Uterus (tissue), 4 donors: ENCODE measurements around the gene TK1. TPM values are rescaled to one million over a fixed set of nuclear protein-coding genes. Genes with fewer than 3 reads are reported as not detected.
A peak's percentile ranks its signal among the peaks of the same experiment; 100 is the strongest.

Experiments
- DNase-seq, 2 donors: peaks; one replicate each; pipeline ENCODE4 v3.0.0-alpha.2; 2019 to 2020
- H3K27ac ChIP-seq, 2 donors: fragments of 200-600 bp; sonication (generic); 1 replicate in 1 of 2; 2 replicates in 1 of 2; pipeline ENCODE4 v1.5.1; 2016 to 2018
- H3K27me3 ChIP-seq, 2 donors: fragments of 200-600 bp; sonication (generic); one replicate each; pipeline ENCODE4 v1.5.1; 2018 to 2019; ENCODE audit warnings: control low read depth in 1 of 2
- H3K36me3 ChIP-seq, 2 donors: fragments of 200-600 bp; sonication (generic); one replicate each; pipeline ENCODE4 v1.5.1; 2019; ENCODE audit warnings: control low read depth in 1 of 2
- H3K4me1 ChIP-seq, 2 donors: fragments of 200-600 bp; sonication (generic); one replicate each; pipeline ENCODE4 v1.5.1; 2018 to 2019; ENCODE audit warnings: control low read depth in 1 of 2
- H3K4me3 ChIP-seq, 2 donors: fragments of 200-600 bp; sonication (generic); 1 replicate in 1 of 2; 2 replicates in 1 of 2; pipeline ENCODE4 v1.5.1; 2018 to 2019; ENCODE audit warnings: mild to moderate bottlenecking in 1 of 2
- H3K9me3 ChIP-seq, 2 donors: fragments of 200-600 bp; sonication (generic); one replicate each; pipeline ENCODE4 v1.5.1; 2019; ENCODE audit warnings: control low read depth in 1 of 2
- POLR2A ChIP-seq, 2 donors: fragments of 450-650 bp; IDR thresholded peaks; one replicate each; pipeline ENCODE4 v1.6.1; 2016; ENCODE audit warnings: antibody characterized with exemption in 2 of 2, mild to moderate bottlenecking in 1 of 2, moderate library complexity in 1 of 2
- intact Hi-C: fragments of 100-400 bp; cut with DNase I; formaldehyde crosslinking; loops from one replicate; pipeline ENCODE4 v1.15.1; 2023; ENCODE audit warnings: low total_unique reads
- total RNA-seq, 4 donors: library from RNA; depleted of rRNA in 3 of 4; stranded (reverse); fragments of >200 nt in 3 of 4; gene quantifications; one replicate each; pipeline versions ENCODE4 v1.1.0 to v1.2.4, GENCODE V29; 2014 to 2023
- TF ChIP-seq, protein P1 (sequence below), 4 experiments: fragments of 200-600 bp in 2 of 4; fragments of 450-650 bp in 2 of 4; sonication (generic) in 2 of 4; IDR thresholded peaks; one replicate each; pipeline ENCODE4 v1.5.1; 2016 to 2019; ENCODE audit warnings: antibody characterized with exemption in 4 of 4, mild to moderate bottlenecking in 2 of 4, moderate library complexity in 1 of 4
- donor health status: DM: yes; HTN: yes; CAD: no.

TK1 gene
- total RNA-seq, 4 donors from 2014 or later: 1.4 to 40.8 TPM; not detected in 2

DNA sequence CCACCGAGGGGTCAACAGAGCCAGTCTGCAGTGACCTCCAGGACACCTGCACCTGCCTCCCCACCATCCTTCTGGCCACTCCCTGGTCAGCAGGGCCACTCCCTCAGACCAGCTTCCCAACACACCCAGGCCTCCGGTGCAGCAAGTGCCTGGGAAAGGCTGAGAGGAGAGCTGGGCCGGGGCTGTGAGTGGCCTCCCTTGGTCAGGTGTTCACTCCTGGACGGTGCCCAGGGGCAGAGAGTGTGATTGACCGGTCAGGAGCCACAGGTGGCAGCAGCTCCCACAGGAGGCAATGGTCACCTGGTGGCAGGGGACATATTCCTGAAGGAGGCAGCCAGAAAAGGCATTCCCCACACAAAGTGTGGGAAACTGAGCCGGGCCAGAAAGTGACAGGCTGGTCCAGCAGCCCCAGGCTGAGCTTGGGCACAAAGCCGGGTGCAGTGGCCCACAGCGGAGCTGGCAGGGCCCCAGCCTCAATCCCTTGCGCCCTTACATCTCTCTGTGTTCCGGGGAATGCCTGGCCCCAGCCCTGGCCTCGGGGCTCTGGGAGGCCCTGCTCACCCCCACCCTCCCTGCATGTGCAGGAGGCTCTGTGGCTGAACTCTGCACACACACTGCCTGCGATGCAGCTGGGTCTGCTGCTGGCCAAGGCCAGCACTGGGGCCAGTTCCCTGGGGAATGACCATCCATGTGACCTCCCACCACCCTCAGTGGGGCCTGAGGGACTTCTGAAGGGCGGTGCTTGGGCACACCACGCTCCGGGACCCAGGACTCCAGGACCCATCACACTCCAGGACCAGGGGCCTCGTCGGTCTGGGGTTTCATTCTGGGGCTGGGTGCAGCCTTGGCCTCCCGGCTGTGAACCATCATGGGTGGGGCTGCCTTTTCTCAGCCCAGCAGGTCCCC, 41.9 kb downstream of the TK1 start:
- DNase-seq: peak in 1 of 2 donors; percentile 64
- no peak overlapping the region for H3K4me3 ChIP-seq

DNA sequence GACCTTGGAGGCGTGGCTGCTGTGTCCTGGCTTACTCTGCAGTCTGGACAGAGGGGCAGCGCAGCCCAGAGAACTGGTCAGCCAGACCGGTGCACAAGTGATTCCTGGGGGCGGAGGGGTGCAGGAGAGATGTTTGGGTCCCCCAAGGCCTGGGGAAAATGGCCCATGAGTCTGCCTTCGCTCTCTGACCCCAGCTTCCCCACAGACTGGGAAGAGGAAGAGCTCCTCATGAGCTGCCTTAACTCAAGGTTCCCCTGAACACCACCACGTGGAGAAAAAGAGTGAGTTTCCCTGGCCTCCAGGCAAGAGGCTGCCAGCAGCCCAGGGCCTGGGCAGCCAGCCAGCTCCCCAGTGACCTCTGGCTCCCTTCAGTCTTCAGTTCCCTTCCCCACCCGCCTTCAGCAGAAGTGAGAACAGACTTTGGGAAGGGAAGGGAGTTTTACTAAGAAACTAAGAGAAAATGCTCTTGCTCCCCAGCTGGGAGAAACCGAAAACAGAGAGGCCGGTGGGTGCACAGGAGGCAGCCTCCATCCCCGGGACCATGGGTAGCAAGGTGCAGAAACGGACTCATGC, 42.6 kb downstream of the TK1 start:
- no peak overlapping the region for H3K4me3 ChIP-seq
- H3K36me3 ChIP-seq: no peaks in the 10 kb centered on the region
- intact Hi-C loops: no loop called here
- peak; percentile 73 to 84 for DNase-seq
- H3K27ac ChIP-seq: peak overlapping the region; percentile 56 to 60
- H3K4me1 ChIP-seq: peaks cover 0 to 4% of the 10 kb centered on the region in 2 donors
- no peaks in the 10 kb centered on the region for H3K9me3 ChIP-seq
- no peak for TF ChIP-seq POLR2A (IDR thresholded peaks at IDR 0.05)
- TF ChIP-seq, protein P1, sequence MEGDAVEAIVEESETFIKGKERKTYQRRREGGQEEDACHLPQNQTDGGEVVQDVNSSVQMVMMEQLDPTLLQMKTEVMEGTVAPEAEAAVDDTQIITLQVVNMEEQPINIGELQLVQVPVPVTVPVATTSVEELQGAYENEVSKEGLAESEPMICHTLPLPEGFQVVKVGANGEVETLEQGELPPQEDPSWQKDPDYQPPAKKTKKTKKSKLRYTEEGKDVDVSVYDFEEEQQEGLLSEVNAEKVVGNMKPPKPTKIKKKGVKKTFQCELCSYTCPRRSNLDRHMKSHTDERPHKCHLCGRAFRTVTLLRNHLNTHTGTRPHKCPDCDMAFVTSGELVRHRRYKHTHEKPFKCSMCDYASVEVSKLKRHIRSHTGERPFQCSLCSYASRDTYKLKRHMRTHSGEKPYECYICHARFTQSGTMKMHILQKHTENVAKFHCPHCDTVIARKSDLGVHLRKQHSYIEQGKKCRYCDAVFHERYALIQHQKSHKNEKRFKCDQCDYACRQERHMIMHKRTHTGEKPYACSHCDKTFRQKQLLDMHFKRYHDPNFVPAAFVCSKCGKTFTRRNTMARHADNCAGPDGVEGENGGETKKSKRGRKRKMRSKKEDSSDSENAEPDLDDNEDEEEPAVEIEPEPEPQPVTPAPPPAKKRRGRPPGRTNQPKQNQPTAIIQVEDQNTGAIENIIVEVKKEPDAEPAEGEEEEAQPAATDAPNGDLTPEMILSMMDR (IDR thresholded peaks at IDR 0.05): peak in 1 of 4 experiments; percentile 7
- no peaks in the 10 kb centered on the region for H3K27me3 ChIP-seq

More for the DNA sequence above, 41.9 kb downstream of the TK1 start:
- TF ChIP-seq, protein P1 (IDR thresholded peaks at IDR 0.05): no peak
- TF ChIP-seq POLR2A (IDR thresholded peaks at IDR 0.05): no peak
- H3K4me1 ChIP-seq: peaks cover 0 to 4% of the 10 kb centered on the region in 2 donors
- peak overlapping the region; percentile 56 to 60 for H3K27ac ChIP-seq
- no peaks in the 10 kb centered on the region for H3K27me3 ChIP-seq
- intact Hi-C loops: no loop called here
- H3K9me3 ChIP-seq: no peaks in the 10 kb centered on the region
- no peaks in the 10 kb centered on the region for H3K36me3 ChIP-seq

DNA sequence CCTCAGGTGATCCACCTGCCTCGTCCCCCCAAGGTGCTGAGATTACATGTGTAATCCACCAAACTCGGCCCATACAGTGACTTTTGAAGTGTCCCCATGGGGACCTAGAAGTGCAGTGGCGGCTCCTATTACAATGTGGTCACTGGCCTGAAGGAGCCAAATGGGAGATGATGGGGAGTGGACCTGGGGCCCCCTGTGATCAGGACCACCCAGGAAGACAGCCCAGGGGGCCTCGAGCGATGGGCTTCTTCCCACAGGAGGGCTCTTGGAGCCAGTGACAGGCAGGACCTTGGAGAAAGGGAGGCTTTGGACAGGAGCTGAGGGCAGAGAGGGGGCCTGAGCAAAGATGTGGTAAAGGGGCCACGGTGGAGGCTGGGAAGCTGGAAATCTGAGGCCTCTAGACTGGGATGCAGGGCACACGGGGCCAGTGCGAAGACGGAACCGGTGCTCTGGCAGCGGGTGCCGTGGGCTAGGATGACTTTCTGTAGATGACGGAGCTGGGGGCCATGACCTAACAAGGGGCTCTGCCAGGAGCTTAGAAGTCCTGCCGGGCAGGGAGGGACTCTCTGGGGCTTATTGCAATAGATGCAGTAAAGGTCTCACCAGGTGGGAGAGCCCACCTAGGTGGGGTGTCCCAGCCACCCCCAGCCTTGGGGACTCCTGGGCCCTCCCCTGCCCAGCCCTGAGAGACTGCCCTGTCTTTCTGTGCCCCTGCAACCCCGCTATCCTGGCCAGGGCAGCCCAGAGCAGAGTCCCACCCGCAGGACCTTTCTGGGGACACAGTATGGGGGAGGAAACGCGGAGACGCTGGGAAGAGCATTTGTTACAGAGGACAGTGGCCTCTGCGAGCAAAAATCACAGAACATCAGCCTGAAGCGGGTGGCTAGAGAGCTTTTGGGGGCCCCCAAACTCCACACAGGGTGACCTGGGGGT, 43.4 kb downstream of the TK1 start:
- TF ChIP-seq, protein P1 (IDR thresholded peaks at IDR 0.05): no peak
- no peak for TF ChIP-seq POLR2A (IDR thresholded peaks at IDR 0.05)
- Histone ChIP-seq H3K9me3 (no peaks in the 10 kb centered on the region), H3K27me3 (no peaks in the 10 kb centered on the region), H3K4me1 (peaks cover 0 to 4% of the 10 kb centered on the region in 2 donors), H3K36me3 (no peaks in the 10 kb centered on the region), H3K4me3 (no peak overlapping the region), H3K27ac (peak overlapping the region in 1 of 2 donors; percentile 60)
- intact Hi-C loops: no loop called here
- DNase-seq: no peak

DNA sequence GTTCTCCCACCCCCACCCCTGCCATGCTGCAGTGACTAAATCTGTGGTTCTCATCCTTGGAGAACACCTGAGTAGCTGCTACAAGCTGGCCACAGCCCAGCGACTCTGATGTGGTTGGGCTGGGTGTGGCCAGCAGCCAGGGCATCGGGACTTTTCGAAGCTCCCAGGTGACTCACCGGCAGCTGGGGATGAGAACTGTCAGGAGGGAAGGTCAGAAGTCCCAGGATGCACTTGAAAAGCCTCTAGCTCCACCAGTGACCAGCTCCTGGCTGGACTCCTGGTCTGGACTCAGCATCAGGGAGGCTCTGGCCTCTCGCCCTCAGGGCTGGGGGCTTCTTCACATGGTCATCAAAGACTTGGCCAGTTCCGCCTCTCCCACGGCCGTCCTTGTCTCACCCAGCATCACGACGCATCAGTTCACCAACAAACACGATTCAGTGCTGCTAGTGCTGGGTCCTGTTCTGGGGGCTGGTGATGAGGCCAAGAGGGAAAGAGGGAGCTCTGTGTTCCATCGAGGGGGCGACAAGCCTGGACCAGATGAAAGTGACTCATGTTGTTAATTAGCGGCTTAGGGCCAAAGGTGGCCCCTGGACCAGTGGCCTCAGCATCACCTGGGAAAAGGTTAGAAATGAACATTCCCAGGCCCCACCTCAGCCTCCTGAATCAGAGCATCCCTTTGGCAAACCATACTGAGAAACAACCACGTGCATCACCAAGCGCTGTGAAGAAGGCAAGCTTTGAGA, 44.6 kb downstream of the TK1 start:
- no peaks in the 10 kb centered on the region for H3K27me3 ChIP-seq
- H3K4me1 ChIP-seq: peaks cover 0 to 4% of the 10 kb centered on the region in 2 donors
- intact Hi-C loops: no loop called here
- TF ChIP-seq, protein P1 (IDR thresholded peaks at IDR 0.05): no peak
- TF ChIP-seq POLR2A (IDR thresholded peaks at IDR 0.05): no peak
- H3K27ac ChIP-seq: no peak overlapping the region
- no peaks in the 10 kb centered on the region for H3K9me3 ChIP-seq
- no peak for DNase-seq
- no peaks in the 10 kb centered on the region for H3K36me3 ChIP-seq
- no peak overlapping the region for H3K4me3 ChIP-seq
